K562 (cell line): ENCODE results near the gene TGM1. TPM values are rescaled to one million over a fixed set of nuclear protein-coding genes. Genes with fewer than 3 reads are reported as not detected.

ENCODE experiments used
- ARID2 ChIP-seq: fragments of 450-650 bp; IDR thresholded peaks from 2 replicates; pipeline ENCODE4 v1.6.1; 2017; ENCODE audit warnings: antibody characterized with exemption, mild to moderate bottlenecking
- BRD4 ChIP-seq: fragments of 200-600 bp; sonication (generic); IDR thresholded peaks from 2 replicates; pipeline ENCODE4 v1.6.1; 2017; ENCODE audit warnings: inconsistent platforms
- ELF1 ChIP-seq: fragments of 200-800 bp; sonication (Bioruptor generic); IDR thresholded peaks from 2 replicates; pipeline ENCODE4 v1.6.1; 2016; ENCODE audit warnings: missing genetic modification characterization, missing compliant biosample characterization
- ETS1 ChIP-seq: conservative IDR thresholded peaks from 2 replicates; pipeline ENCODE4 v1.6.1; 2011; ENCODE audit warnings: low read depth, mild to moderate bottlenecking, low read length; ENCODE audit not compliant: control insufficient read depth
- IFI16 ChIP-seq: fragments of 250-450 bp; sonication (Bioruptor Pico); IDR thresholded peaks from 2 replicates; pipeline ENCODE4 v2.1.2; 2022; ENCODE audit warnings: mild to moderate bottlenecking, inconsistent platforms
- KDM5B ChIP-seq: fragments of 200-600 bp; sonication (generic); IDR thresholded peaks from 2 replicates; pipeline ENCODE4 v1.6.1; 2012; ENCODE audit warnings: low read depth, mild to moderate bottlenecking, moderate library complexity, low read length, control low read depth, inconsistent platforms; ENCODE audit not compliant: insufficient replicate concordance
- KLF16 ChIP-seq: IDR thresholded peaks from 2 replicates; pipeline ENCODE4 v1.6.1; 2016; ENCODE audit warnings: antibody characterized with exemption
- MYC ChIP-seq, 2 experiments: fragments of 250-450 bp in 1 of 2; sonication (Bioruptor Pico) in 1 of 2; IDR thresholded peaks; 2 replicates each; pipeline versions ENCODE4 v1.5.1 to v1.6.1; 2012 to 2021; ENCODE audit warnings: low read depth in 2 of 2, borderline replicate concordance in 1 of 2, improper control_type of control experiment in 1 of 2, low read length in 1 of 2, mild to moderate bottlenecking in 1 of 2, moderate library complexity in 1 of 2
- NFE2 ChIP-seq: IDR thresholded peaks from 2 replicates; pipeline ENCODE4 v1.6.1; 2014; ENCODE audit warnings: antibody characterized with exemption, low read depth
- RBM25 ChIP-seq: fragments of 200-400 bp; formaldehyde crosslinking; IDR thresholded peaks from 2 replicates; pipeline ENCODE4 v1.6.1; 2018; ENCODE audit warnings: low read length, low read depth, moderate library complexity; ENCODE audit not compliant: severe bottlenecking
- RBM34 ChIP-seq: fragments of 200-400 bp; formaldehyde crosslinking; IDR thresholded peaks from 2 replicates; pipeline ENCODE4 v1.6.1; 2018; ENCODE audit warnings: low read length, borderline replicate concordance; ENCODE audit not compliant: insufficient read depth
- RERE ChIP-seq: sonication (generic); formaldehyde crosslinking; IDR thresholded peaks from 2 replicates; pipeline ENCODE4 v1.8.0; 2023; ENCODE audit warnings: missing genetic modification reagents, mild to moderate bottlenecking, borderline replicate concordance
- SOX6 ChIP-seq: fragments of 450-650 bp; IDR thresholded peaks from 2 replicates; pipeline ENCODE4 v1.6.1; 2014; ENCODE audit warnings: mild to moderate bottlenecking
- TBP ChIP-seq: optimal IDR thresholded peaks from 2 replicates; pipeline ENCODE3; 2011; ENCODE audit warnings: low read depth, low read length, improper control_type of control experiment
- ZNF239 ChIP-seq: fragments of 250-450 bp; sonication (Bioruptor Pico); IDR thresholded peaks from 2 replicates; pipeline ENCODE4 v1.4.0; 2020; ENCODE audit warnings: mild to moderate bottlenecking
- ZNF592 ChIP-seq: fragments of 450-650 bp; IDR thresholded peaks from 2 replicates; pipeline ENCODE4 v1.6.1; 2017; ENCODE audit warnings: antibody characterized with exemption, mild to moderate bottlenecking
- polyA plus RNA-seq, 8 experiments: library from polyadenylated mRNA; depleted of rRNA in 4 of 8; stranded (reverse) in 5 of 8; unstranded in 3 of 8; fragments of >200 nt; fragmentation: Nextera tagmentation in 2 of 8; fragmentation: Illumina TruSeq in 1 of 8; extraction: Ambion mirVana in 2 of 8; extraction: Trizol in 1 of 8; gene quantifications; 2 replicates each; pipeline versions ENCODE4 v1.2.1 to v1.2.3, GENCODE V29; 2011 to 2014; ENCODE audit warnings: inconsistent platforms in 1 of 8, missing spikeins in 1 of 8
- total RNA-seq, 7 experiments: library from RNA; depleted of rRNA in 6 of 7; stranded (reverse); fragments of >200 nt in 6 of 7; fragmentation: Illumina TruSeq in 2 of 7; extraction: Trizol in 2 of 7; gene quantifications; 2 replicates each; pipeline versions ENCODE4 v1.2.1 to v1.2.3, GENCODE V29; 2011 to 2021; ENCODE audit warnings: low replicate concordance in 1 of 7

TGM1 gene
- total and polyA plus RNA-seq, 9 of the 15 experiments (the other 6 are each of a cell fraction or from before 2014, with no cell fraction given) = 0.13 to 4.4 (median 0.88) TPM

- TF ChIP-seq RERE (CRISPR knock-in tag) (no peak), MYC (IDR thresholded peaks at IDR 0.05; ENCODE audit: low read depth, low read length) (peak; percentile 29; the same call in 1 of the 2 replicates), MYC (CRISPR knock-in tag; IDR thresholded peaks at IDR 0.05; ENCODE audit: borderline replicate concordance, low read depth) (no peak), NFE2 (no peak), BRD4 (no peak), SOX6 (no peak), ZNF592 (0 out of 2 replicates have a peak, but pooled peaks have one; percentile 13), KLF16 (no peak), ELF1 (peak; percentile 61; the same call in 1 of the 2 replicates), ETS1 (no peak), RBM34 (no peak), TBP (peak; percentile 5), IFI16 (CRISPR knock-in tag) (no peak), ARID2 (no peak), RBM25 (no peak), KDM5B (peak; percentile 47), ZNF239 (CRISPR knock-in tag) (no peak)
Observed at GRCh38 chr14:24232645-24233537, 30.1 kb downstream of the TGM1 start, which contains the start of gene GMPR2 (continued).
